ENCODE measurements around the gene NYNRIN. TPM values are rescaled to one million over a fixed set of nuclear protein-coding genes. Genes with fewer than 3 reads are reported as not detected.

Gene NYNRIN
- total RNA-seq, 1 experiment from 2014 or later: 0.31 TPM

DNA sequence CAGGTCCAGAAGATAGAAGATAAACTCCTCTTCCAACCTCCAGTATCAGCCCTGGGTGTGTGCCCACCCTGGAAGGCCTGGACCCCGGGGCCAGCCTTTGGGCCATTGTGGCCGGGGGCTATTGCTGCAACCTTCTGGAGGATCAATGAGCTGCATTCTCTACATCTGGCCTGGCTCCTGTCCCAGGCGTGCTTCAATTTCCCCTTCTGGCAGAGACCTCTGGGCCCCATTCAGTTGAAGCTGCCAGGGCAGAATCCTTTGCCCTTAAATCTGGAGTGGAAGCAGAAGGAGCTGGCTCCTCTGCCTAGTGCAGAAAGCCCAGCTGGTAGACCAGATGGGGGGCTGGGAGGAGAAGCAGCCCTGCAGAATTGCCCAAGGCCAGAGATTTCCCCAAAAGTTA lies 10.0 kb downstream of the NYNRIN start:
- BruUV-seq (replicated peaks): no TSS peak
- ChIA-PET CTCF (interaction anchor here (0.6 kb wide), 1 partner anchor 1102 kb away, joined by 3 read pairs; the partner anchor contains the start of gene BCL2L2), POLR2A (interaction anchor here (0.5 kb wide), 1 partner anchor 14 kb away, joined by 3 read pairs; no protein-coding TSS in a partner anchor)
- TF ChIP-seq POLR2AphosphoS5 (IDR thresholded peaks at IDR 0.05; ENCODE audit: low read depth, low read length) (no peak), SIN3A (IDR thresholded peaks at IDR 0.05; ENCODE audit: borderline replicate concordance, insufficient read depth, low read depth, low read length) (no peak), TCF7L2 (IDR thresholded peaks at IDR 0.05; ENCODE audit: low read depth, low read length) (no peak)
- TF ChIP-seq, protein P1, sequence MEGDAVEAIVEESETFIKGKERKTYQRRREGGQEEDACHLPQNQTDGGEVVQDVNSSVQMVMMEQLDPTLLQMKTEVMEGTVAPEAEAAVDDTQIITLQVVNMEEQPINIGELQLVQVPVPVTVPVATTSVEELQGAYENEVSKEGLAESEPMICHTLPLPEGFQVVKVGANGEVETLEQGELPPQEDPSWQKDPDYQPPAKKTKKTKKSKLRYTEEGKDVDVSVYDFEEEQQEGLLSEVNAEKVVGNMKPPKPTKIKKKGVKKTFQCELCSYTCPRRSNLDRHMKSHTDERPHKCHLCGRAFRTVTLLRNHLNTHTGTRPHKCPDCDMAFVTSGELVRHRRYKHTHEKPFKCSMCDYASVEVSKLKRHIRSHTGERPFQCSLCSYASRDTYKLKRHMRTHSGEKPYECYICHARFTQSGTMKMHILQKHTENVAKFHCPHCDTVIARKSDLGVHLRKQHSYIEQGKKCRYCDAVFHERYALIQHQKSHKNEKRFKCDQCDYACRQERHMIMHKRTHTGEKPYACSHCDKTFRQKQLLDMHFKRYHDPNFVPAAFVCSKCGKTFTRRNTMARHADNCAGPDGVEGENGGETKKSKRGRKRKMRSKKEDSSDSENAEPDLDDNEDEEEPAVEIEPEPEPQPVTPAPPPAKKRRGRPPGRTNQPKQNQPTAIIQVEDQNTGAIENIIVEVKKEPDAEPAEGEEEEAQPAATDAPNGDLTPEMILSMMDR (IDR thresholded peaks at IDR 0.05): no peak
- TF ChIP-seq, protein P2, sequence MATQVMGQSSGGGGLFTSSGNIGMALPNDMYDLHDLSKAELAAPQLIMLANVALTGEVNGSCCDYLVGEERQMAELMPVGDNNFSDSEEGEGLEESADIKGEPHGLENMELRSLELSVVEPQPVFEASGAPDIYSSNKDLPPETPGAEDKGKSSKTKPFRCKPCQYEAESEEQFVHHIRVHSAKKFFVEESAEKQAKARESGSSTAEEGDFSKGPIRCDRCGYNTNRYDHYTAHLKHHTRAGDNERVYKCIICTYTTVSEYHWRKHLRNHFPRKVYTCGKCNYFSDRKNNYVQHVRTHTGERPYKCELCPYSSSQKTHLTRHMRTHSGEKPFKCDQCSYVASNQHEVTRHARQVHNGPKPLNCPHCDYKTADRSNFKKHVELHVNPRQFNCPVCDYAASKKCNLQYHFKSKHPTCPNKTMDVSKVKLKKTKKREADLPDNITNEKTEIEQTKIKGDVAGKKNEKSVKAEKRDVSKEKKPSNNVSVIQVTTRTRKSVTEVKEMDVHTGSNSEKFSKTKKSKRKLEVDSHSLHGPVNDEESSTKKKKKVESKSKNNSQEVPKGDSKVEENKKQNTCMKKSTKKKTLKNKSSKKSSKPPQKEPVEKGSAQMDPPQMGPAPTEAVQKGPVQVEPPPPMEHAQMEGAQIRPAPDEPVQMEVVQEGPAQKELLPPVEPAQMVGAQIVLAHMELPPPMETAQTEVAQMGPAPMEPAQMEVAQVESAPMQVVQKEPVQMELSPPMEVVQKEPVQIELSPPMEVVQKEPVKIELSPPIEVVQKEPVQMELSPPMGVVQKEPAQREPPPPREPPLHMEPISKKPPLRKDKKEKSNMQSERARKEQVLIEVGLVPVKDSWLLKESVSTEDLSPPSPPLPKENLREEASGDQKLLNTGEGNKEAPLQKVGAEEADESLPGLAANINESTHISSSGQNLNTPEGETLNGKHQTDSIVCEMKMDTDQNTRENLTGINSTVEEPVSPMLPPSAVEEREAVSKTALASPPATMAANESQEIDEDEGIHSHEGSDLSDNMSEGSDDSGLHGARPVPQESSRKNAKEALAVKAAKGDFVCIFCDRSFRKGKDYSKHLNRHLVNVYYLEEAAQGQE (IDR thresholded peaks at IDR 0.05; ENCODE audit: insufficient read depth in 1 of 2, low read depth in 2 of 2, low read length in 1 of 2): no peak
- no peaks in the 10 kb centered on the region for H3K36me3 ChIP-seq (ENCODE audit: control insufficient read depth, insufficient read depth, low read length)
- no peaks in the 10 kb centered on the region for H3K9me3 ChIP-seq (ENCODE audit: control insufficient read depth, insufficient read depth, low read depth, low read length)
- intact Hi-C loops (cut with micrococcal nuclease; ENCODE audit: unreplicated experiment): no loop called here
- no peak for ATAC-seq
- no peak overlapping the region for H3K4me3 ChIP-seq (ENCODE audit: low read depth in 2 of 2, low read length in 2 of 2)
- in situ Hi-C loops (cut with HindIII; ENCODE audit: low pct_unique_long_range_greater_than_20kb, low sequenced_read_pairs): no loop called here
- no peak for DNase-seq (ENCODE audit: low read depth, low spot score)
- H3K27me3 ChIP-seq (ENCODE audit: control insufficient read depth, insufficient read depth, low read length): no peaks in the 10 kb centered on the region; the same call in 1 of the 2 replicates
- H3K27ac ChIP-seq (ENCODE audit: low read length): no peak overlapping the region
- H3K4me1 ChIP-seq (ENCODE audit: control insufficient read depth, insufficient read depth, low read length): no peaks in the 10 kb centered on the region

DNA sequence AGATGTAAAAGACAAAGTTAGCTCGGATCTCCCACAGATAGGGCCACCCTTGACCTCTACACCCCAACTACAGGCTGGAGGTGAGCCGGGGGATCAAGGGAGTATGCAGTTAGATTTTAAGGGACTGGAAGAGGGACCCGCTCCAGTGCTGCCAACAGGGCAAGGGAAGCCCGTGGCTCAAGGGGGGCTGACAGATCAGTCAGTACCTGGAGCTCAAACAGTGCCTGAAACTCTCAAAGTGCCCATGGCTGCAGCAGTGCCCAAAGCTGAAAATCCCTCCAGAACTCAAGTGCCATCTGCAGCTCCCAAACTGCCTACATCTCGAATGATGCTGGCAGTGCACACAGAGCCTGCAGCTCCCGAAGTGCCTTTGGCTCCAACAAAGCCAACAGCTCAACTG lies 10.4 kb downstream of the NYNRIN start:
- POLR2A ChIA-PET: interaction anchor here (0.5 kb wide), 1 partner anchor 15 kb away, joined by 3 read pairs; no protein-coding TSS in a partner anchor

More for the DNA sequence above, 10.4 kb downstream of the NYNRIN start:
- CTCF ChIA-PET: interaction anchor here (0.6 kb wide), 1 partner anchor 1103 kb away, joined by 3 read pairs; the partner anchor contains the start of gene BCL2L2
- ATAC-seq (no peak), DNase-seq (ENCODE audit: low read depth, low spot score) (no peak)
- BruUV-seq (replicated peaks): no TSS peak
- Histone ChIP-seq H3K4me3 (ENCODE audit: low read depth in 2 of 2, low read length in 2 of 2) (no peak overlapping the region), H3K4me1 (ENCODE audit: control insufficient read depth, insufficient read depth, low read length) (no peaks in the 10 kb centered on the region), H3K9me3 (ENCODE audit: control insufficient read depth, insufficient read depth, low read depth, low read length) (no peaks in the 10 kb centered on the region), H3K27ac (ENCODE audit: low read length) (no peak overlapping the region), H3K36me3 (ENCODE audit: control insufficient read depth, insufficient read depth, low read length) (no peaks in the 10 kb centered on the region), H3K27me3 (ENCODE audit: control insufficient read depth, insufficient read depth, low read length) (no peaks in the 10 kb centered on the region; the same call in 1 of the 2 replicates)
- in situ Hi-C loops (cut with HindIII; ENCODE audit: low pct_unique_long_range_greater_than_20kb, low sequenced_read_pairs) (no loop called here), intact Hi-C loops (cut with micrococcal nuclease; ENCODE audit: unreplicated experiment) (no loop called here)
- TF ChIP-seq, protein P1 (IDR thresholded peaks at IDR 0.05): no peak
- TF ChIP-seq, protein P2 (IDR thresholded peaks at IDR 0.05; ENCODE audit: insufficient read depth in 1 of 2, low read depth in 2 of 2, low read length in 1 of 2): no peak
- TF ChIP-seq POLR2AphosphoS5 (IDR thresholded peaks at IDR 0.05; ENCODE audit: low read depth, low read length): no peak
- TF ChIP-seq SIN3A (IDR thresholded peaks at IDR 0.05; ENCODE audit: borderline replicate concordance, insufficient read depth, low read depth, low read length): no peak
- no peak for TF ChIP-seq TCF7L2 (IDR thresholded peaks at IDR 0.05; ENCODE audit: low read depth, low read length)
